Measurements from ENCODE around the gene FLG2.
"Not testable (repeated sequence)": the region's sequence is repeated elsewhere in the genome, so short reads cannot be mapped to it uniquely, and the experiment has no call there.

FLG2 gene

DNA sequence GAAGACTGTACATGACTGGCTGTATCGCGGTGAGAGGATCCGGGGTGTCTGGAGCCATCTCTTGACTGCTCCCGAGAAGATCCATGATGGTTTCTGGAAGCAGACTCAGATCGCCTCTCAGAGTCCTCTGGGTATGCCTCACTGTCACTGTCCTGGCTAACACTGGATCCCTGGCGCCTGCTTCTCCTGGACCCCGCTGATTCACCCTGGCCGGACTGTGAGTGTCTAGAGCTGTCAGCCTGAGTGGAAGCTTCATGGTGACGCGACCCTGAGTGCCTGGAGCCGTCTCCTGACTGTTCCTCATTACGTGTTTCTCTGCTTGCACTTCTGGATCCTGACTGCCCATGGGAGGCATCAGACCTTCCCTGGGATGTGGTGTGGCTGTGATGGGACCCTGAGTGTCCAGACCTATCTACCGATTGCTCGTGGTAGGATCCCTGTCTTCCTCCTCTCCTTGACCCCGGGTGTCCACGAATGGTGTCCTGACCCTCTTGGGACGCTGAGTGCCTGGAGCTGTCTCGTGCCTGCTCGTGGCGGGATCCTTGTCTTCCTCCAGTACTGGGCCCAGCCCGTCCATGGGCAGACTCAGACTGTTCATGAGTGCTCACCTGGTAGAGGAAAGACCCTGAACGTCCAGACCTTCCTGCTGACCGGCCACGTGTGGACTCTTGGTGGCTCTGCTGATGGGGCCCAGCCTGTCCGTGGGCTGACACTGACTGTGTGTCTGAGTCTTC is 56.5 kb downstream of the FLG2 start:
- DNase-seq (ENCODE audit: low read depth in 1 of 2, low spot score in 1 of 2); in situ Hi-C loops (cut with HindIII; ENCODE audit: low pct_unique_long_range_greater_than_20kb, low sequenced_read_pairs): not testable (repeated sequence)
